Testis (tissue), 2 donors: Measurements from ENCODE around the gene B3GLCT.

Experiments
- POLR2A ChIP-seq: fragments of 450-650 bp; IDR thresholded peaks from one replicate; pipeline ENCODE4 v1.6.1; 2017; ENCODE audit warnings: antibody characterized with exemption, mild to moderate bottlenecking, moderate library complexity
- TF ChIP-seq, protein P1 (sequence below), 3 experiments: fragments of 450-650 bp in 2 of 3; fragments of 200-600 bp in 1 of 3; sonication (generic) in 1 of 3; IDR thresholded peaks; one replicate each; pipeline ENCODE4 v1.5.1; 2016 to 2019; ENCODE audit warnings: antibody characterized with exemption in 3 of 3, mild to moderate bottlenecking in 2 of 3, moderate library complexity in 1 of 3

DNA sequence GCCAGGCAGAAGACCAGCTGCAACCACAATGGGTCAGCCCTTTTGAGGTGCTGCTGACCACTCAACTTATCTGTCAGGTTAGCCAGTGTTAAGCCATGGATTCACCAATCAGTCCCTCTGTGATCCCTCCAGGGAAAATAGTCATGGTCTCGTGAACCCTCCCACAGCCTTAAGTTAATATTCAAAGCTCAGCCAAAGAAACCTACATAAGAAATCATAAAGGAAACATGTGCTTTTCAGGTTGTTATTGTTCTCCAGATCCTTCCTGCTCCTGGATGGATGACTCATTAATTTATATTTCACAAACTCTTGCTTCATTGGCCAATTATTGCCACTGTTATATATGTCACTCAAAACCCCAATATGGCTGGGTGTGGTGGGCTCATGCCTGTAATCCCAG is 161.9 kb downstream of the B3GLCT start:
- TF ChIP-seq, protein P1, sequence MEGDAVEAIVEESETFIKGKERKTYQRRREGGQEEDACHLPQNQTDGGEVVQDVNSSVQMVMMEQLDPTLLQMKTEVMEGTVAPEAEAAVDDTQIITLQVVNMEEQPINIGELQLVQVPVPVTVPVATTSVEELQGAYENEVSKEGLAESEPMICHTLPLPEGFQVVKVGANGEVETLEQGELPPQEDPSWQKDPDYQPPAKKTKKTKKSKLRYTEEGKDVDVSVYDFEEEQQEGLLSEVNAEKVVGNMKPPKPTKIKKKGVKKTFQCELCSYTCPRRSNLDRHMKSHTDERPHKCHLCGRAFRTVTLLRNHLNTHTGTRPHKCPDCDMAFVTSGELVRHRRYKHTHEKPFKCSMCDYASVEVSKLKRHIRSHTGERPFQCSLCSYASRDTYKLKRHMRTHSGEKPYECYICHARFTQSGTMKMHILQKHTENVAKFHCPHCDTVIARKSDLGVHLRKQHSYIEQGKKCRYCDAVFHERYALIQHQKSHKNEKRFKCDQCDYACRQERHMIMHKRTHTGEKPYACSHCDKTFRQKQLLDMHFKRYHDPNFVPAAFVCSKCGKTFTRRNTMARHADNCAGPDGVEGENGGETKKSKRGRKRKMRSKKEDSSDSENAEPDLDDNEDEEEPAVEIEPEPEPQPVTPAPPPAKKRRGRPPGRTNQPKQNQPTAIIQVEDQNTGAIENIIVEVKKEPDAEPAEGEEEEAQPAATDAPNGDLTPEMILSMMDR (IDR thresholded peaks at IDR 0.05) = no peak
- no peak for TF ChIP-seq POLR2A
